K562 (cell line): Measurements from ENCODE around the gene ABITRAM. TPM values are rescaled to one million over a fixed set of nuclear protein-coding genes. Genes with fewer than 3 reads are reported as not detected.
A peak's percentile ranks its signal among the peaks of the same experiment; 100 is the strongest.

Experiments
- ARNT ChIP-seq, 2 experiments: fragments of 450-650 bp; IDR thresholded peaks; 2 replicates each; pipeline ENCODE4 v1.6.1; 2016; ENCODE audit warnings: mild to moderate bottlenecking in 1 of 2
- ATF1 ChIP-seq, 2 experiments: fragments of 450-650 bp in 1 of 2; IDR thresholded peaks; 2 replicates each; pipeline ENCODE4 v1.6.1; 2016; ENCODE audit warnings: missing compliant biosample characterization in 1 of 2, missing genetic modification characterization in 1 of 2
- COPS2 ChIP-seq: fragments of 450-650 bp; conservative IDR thresholded peaks from 2 replicates; pipeline ENCODE4 v1.6.1; 2016; ENCODE audit warnings: mild to moderate bottlenecking, moderate library complexity
- HCFC1 ChIP-seq: IDR thresholded peaks from 2 replicates; pipeline ENCODE4 v1.6.1; 2012; ENCODE audit warnings: low read depth, low read length, improper control_type of control experiment
- HNRNPK ChIP-seq: fragments of 200-400 bp; formaldehyde crosslinking; IDR thresholded peaks from one replicate; pipeline ENCODE4 v1.6.1; 2018; ENCODE audit warnings: mild to moderate bottlenecking, low read depth, low read length; ENCODE audit not compliant: poor library complexity, severe bottlenecking
- KLF10 ChIP-seq: fragments of 250-450 bp; sonication (Bioruptor Pico); IDR thresholded peaks from 2 replicates; pipeline ENCODE4 v1.6.1; 2021; ENCODE audit warnings: matching md5 sums
- KLF16 ChIP-seq: IDR thresholded peaks from 2 replicates; pipeline ENCODE4 v1.6.1; 2016; ENCODE audit warnings: antibody characterized with exemption
- MEF2D ChIP-seq: conservative IDR thresholded peaks from 2 replicates; pipeline ENCODE4 v1.6.1; 2016; ENCODE audit warnings: low read depth, missing genetic modification characterization, missing compliant biosample characterization
- POLR2AphosphoS5 ChIP-seq: IDR thresholded peaks from 2 replicates; pipeline ENCODE4 v1.6.1; 2011; ENCODE audit warnings: mild to moderate bottlenecking, low read depth, low read length, moderate library complexity; ENCODE audit not compliant: control insufficient read depth, insufficient read depth
- RBM15 ChIP-seq: fragments of 200-400 bp; formaldehyde crosslinking; IDR thresholded peaks from 2 replicates; pipeline ENCODE4 v1.6.1; 2018; ENCODE audit warnings: mild to moderate bottlenecking, low read length, moderate library complexity; ENCODE audit not compliant: insufficient read depth
- SETDB1 ChIP-seq: IDR thresholded peaks from one replicate; pipeline ENCODE4 v1.6.1; 2012; ENCODE audit warnings: low read length, control low read depth, inconsistent platforms
- SIX5 ChIP-seq, 2 experiments: IDR thresholded peaks; 2 replicates each; pipeline ENCODE4 v1.6.1; 2011; ENCODE audit warnings: low read length in 2 of 2, borderline replicate concordance in 1 of 2, low read depth in 1 of 2, mild to moderate bottlenecking in 1 of 2, moderate library complexity in 1 of 2; ENCODE audit not compliant: insufficient read depth in 1 of 2
- SREBF2 ChIP-seq: sonication (generic); formaldehyde crosslinking; IDR thresholded peaks from 2 replicates; pipeline ENCODE4 v1.4.0; 2020; ENCODE audit warnings: mild to moderate bottlenecking, missing genetic modification reagents
- STAT5A ChIP-seq: IDR thresholded peaks from 2 replicates; pipeline ENCODE4 v1.6.1; 2012; ENCODE audit warnings: low read length, inconsistent platforms, borderline replicate concordance
- TAF9B ChIP-seq: fragments of 450-650 bp; IDR thresholded peaks from 2 replicates; pipeline ENCODE4 v1.6.1; 2018; ENCODE audit warnings: mild to moderate bottlenecking; ENCODE audit not compliant: partially characterized antibody
- TCF7 ChIP-seq: sonication (generic); IDR thresholded peaks from 2 replicates; pipeline ENCODE4 v1.6.1; 2016; ENCODE audit warnings: antibody characterized with exemption, borderline replicate concordance
- ZBTB26 ChIP-seq: fragments of 450-650 bp; formaldehyde crosslinking; IDR thresholded peaks from 2 replicates; pipeline ENCODE4 v1.4.0; 2022; ENCODE audit warnings: missing genetic modification characterization
- ZNF143 ChIP-seq: sonication (generic); formaldehyde crosslinking; IDR thresholded peaks from 2 replicates; pipeline ENCODE4 v1.9.0; 2022; ENCODE audit warnings: mild to moderate bottlenecking, missing genetic modification reagents
- ZNF583 ChIP-seq: fragments of 250-450 bp; sonication (Bioruptor Pico); IDR thresholded peaks from 2 replicates; pipeline ENCODE4 v1.4.0; 2020
- ZNF668 ChIP-seq: fragments of 250-450 bp; sonication (Bioruptor Pico); IDR thresholded peaks from 2 replicates; pipeline ENCODE4 v1.8.0; 2022; ENCODE audit warnings: mild to moderate bottlenecking, inconsistent platforms
- ZNF717 ChIP-seq: fragments of 250-450 bp; sonication (Bioruptor Pico); IDR thresholded peaks from 2 replicates; pipeline ENCODE4 v1.5.0; 2021
- polyA plus RNA-seq, 8 experiments: library from polyadenylated mRNA; depleted of rRNA in 4 of 8; stranded (reverse) in 5 of 8; unstranded in 3 of 8; fragments of >200 nt; fragmentation: Nextera tagmentation in 2 of 8; fragmentation: Illumina TruSeq in 1 of 8; extraction: Ambion mirVana in 2 of 8; extraction: Trizol in 1 of 8; gene quantifications; 2 replicates each; pipeline versions ENCODE4 v1.2.1 to v1.2.3, GENCODE V29; 2011 to 2014; ENCODE audit warnings: inconsistent platforms in 1 of 8, missing spikeins in 1 of 8
- total RNA-seq, 7 experiments: library from RNA; depleted of rRNA in 6 of 7; stranded (reverse); fragments of >200 nt in 6 of 7; fragmentation: Illumina TruSeq in 2 of 7; extraction: Trizol in 2 of 7; gene quantifications; 2 replicates each; pipeline versions ENCODE4 v1.2.1 to v1.2.3, GENCODE V29; 2011 to 2021; ENCODE audit warnings: low replicate concordance in 1 of 7
- TF ChIP-seq, protein P1 (sequence below): fragments of 250-450 bp; sonication (Bioruptor Pico); IDR thresholded peaks from 2 replicates; pipeline ENCODE4 v1.4.0; 2020
- TF ChIP-seq, protein P2 (sequence below): fragments of 450-650 bp; IDR thresholded peaks from 2 replicates; pipeline ENCODE4 v1.6.1; 2016; ENCODE audit warnings: low read depth, mild to moderate bottlenecking, moderate library complexity
- TF ChIP-seq, protein P3 (sequence below), 2 experiments: IDR thresholded peaks; 2 replicates each; pipeline ENCODE4 v1.6.1; 2011; ENCODE audit warnings: borderline replicate concordance in 1 of 2, control low read depth in 1 of 2, low read depth in 1 of 2, low read length in 1 of 2, mild to moderate bottlenecking in 1 of 2, mixed read lengths in 1 of 2, moderate library complexity in 1 of 2; ENCODE audit not compliant: insufficient read depth in 1 of 2, insufficient read length in 1 of 2, poor library complexity in 1 of 2, severe bottlenecking in 1 of 2; ENCODE audit errors: extremely low read depth in 1 of 2
- TF ChIP-seq, protein P4 (sequence below): fragments of 250-450 bp; sonication (Bioruptor Pico); IDR thresholded peaks from 2 replicates; pipeline ENCODE4 v1.8.0; 2021; ENCODE audit warnings: moderate library complexity, mild to moderate bottlenecking, inconsistent platforms

The ABITRAM gene
- total and polyA plus RNA-seq, 9 of the 15 experiments (the other 6 are each of a cell fraction or from before 2014, with no cell fraction given): 8.9 to 47.6 (median 28.4) TPM

GRCh38 chr9:108933718-108934322 is 380 bp upstream of the ABITRAM start, which contains the start of gene ELP1 (continued):
- TF ChIP-seq SIX5 (IDR thresholded peaks at IDR 0.05; ENCODE audit: borderline replicate concordance in 1 of 2, insufficient read depth in 1 of 2, low read depth in 1 of 2, low read length in 2 of 2): no peak
- no peak for TF ChIP-seq TCF7
- TF ChIP-seq ZNF668 (CRISPR knock-in tag): no peak
- TF ChIP-seq KLF10 (CRISPR knock-in tag): no peak
- TF ChIP-seq RBM15: no peak
- peak; percentile 89 for TF ChIP-seq SETDB1
- no peak for TF ChIP-seq HNRNPK
- 0 out of 2 replicates have a peak, but pooled peaks have one; percentile 19 for TF ChIP-seq MEF2D (tag)
- TF ChIP-seq, protein P1, sequence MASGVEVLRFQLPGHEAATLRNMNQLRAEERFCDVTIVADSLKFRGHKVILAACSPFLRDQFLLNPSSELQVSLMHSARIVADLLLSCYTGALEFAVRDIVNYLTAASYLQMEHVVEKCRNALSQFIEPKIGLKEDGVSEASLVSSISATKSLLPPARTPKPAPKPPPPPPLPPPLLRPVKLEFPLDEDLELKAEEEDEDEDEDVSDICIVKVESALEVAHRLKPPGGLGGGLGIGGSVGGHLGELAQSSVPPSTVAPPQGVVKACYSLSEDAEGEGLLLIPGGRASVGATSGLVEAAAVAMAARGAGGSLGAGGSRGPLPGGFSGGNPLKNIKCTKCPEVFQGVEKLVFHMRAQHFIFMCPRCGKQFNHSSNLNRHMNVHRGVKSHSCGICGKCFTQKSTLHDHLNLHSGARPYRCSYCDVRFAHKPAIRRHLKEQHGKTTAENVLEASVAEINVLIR (CRISPR knock-in tag): peak; percentile 95
- TF ChIP-seq POLR2AphosphoS5: peak; percentile 76
- 0 out of 2 replicates have a peak, but pooled peaks have one; percentile 4 for TF ChIP-seq ZBTB26 (CRISPR knock-in tag)
- TF ChIP-seq ARNT (IDR thresholded peaks at IDR 0.05): no peak
- TF ChIP-seq SREBF2 (CRISPR knock-in tag): no peak
- TF ChIP-seq KLF16: no peak
- TF ChIP-seq, protein P2, sequence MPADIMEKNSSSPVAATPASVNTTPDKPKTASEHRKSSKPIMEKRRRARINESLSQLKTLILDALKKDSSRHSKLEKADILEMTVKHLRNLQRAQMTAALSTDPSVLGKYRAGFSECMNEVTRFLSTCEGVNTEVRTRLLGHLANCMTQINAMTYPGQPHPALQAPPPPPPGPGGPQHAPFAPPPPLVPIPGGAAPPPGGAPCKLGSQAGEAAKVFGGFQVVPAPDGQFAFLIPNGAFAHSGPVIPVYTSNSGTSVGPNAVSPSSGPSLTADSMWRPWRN: no peak
- peak; percentile 76 for TF ChIP-seq HCFC1
- no peak for TF ChIP-seq ZNF583 (CRISPR knock-in tag)
- TF ChIP-seq ZNF143 (CRISPR knock-in tag): no peak
- TF ChIP-seq, protein P3, sequence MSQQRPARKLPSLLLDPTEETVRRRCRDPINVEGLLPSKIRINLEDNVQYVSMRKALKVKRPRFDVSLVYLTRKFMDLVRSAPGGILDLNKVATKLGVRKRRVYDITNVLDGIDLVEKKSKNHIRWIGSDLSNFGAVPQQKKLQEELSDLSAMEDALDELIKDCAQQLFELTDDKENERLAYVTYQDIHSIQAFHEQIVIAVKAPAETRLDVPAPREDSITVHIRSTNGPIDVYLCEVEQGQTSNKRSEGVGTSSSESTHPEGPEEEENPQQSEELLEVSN (IDR thresholded peaks at IDR 0.05; ENCODE audit: borderline replicate concordance in 1 of 2, extremely low read depth in 1 of 2, insufficient read depth in 1 of 2, insufficient read length in 1 of 2, low read depth in 1 of 2, low read length in 1 of 2, poor library complexity in 1 of 2, severe bottlenecking in 1 of 2): peak; percentile 80 to 92
- TF ChIP-seq ATF1 (CRISPR knock-in tag; IDR thresholded peaks at IDR 0.05): peak; percentile 94
- TF ChIP-seq ATF1 (tag; IDR thresholded peaks at IDR 0.05): peak; percentile 99
- TF ChIP-seq, protein P4, sequence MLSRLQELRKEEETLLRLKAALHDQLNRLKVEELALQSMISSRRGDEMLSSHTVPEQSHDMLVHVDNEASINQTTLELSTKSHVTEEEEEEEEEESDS: no peak
- TF ChIP-seq TAF9B: no peak
- no peak for TF ChIP-seq COPS2
- no peak; the same call in 1 of the 2 replicates for TF ChIP-seq STAT5A
- no peak for TF ChIP-seq ZNF717
